Measurements from ENCODE around the gene CCDC148. TPM values are rescaled to one million over a fixed set of nuclear protein-coding genes. Genes with fewer than 3 reads are reported as not detected.

CCDC148 gene
- total RNA-seq, 2 experiments from 2014 or later: 0.16 TPM; not detected in 1

DNA sequence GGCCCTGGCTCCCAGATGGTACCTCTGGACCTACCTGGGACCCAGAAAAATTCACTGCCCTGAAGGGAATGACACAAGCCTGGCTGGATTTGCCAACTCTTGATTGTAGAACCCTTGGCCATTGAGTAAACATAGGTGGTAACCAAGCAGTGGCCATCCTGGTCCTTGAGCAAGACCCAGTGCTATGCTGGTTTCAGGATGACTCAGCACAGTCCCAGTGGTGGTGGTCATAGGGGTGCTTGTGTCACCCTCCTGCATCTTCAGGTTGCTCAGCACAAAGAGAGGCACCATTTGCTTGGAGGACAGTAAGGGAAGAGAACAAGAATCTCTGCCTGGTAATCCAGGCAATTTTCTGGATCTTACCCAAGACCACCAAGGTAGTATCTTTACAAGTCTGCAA, 302.0 kb downstream of the CCDC148 start:
- Mint-ChIP-seq H3K9me3 (ENCODE audit: insufficient read depth) (no peaks in the 10 kb centered on the region), H3K27ac (no peak overlapping the region), H3K4me3 (no peak overlapping the region), H3K27me3 (ENCODE audit: low read depth) (peaks cover 7% of the 10 kb centered on the region), H3K4me1 (ENCODE audit: low read depth) (no peaks in the 10 kb centered on the region), H3K36me3 (ENCODE audit: low read depth) (no peaks in the 10 kb centered on the region)
- ATAC-seq (no peak), DNase-seq (no peak)
- CTCF ChIA-PET: no interaction called here
- POLR2A ChIA-PET: no interaction called here

DNA sequence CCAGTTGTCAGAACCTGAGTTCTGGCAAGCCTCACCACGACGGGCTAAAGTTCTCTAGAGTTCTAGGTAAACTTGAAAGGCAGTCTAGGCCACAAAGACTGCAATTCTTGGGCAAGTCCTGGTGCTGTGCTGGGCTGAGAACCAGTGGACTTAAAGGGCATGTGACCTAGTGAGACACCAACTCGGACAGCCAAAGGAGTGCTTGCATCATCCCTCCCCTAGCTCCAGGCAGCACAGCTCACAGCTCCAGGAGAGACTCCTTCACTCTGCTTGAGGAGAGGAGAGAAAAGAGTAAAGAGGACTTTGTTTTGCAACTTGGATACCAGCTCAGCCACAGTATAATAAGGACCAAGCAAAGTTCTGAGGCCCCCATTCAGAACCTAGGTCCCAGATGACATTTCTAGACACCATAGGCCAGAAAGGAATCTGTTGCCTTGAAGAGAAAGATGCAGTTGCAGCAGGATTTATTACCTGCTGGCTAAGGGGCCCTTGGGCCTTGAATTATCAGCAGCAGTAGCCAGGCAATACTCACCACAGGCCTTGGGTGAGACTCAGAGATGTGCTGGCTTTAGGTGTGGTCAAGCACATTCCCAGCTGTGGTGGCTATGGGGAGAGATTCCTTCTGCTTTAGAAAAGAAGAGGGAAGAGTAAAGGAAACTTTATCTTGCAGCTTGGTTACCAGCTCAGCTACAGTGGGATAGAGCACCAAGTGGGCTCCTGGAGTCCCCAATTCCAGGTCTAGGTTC, 303.1 kb downstream of the CCDC148 start:
- Mint-ChIP-seq H3K27ac (no peak overlapping the region), H3K4me1 (ENCODE audit: low read depth) (no peaks in the 10 kb centered on the region), H3K4me3 (no peak overlapping the region), H3K27me3 (ENCODE audit: low read depth) (peaks cover 12% of the 10 kb centered on the region), H3K9me3 (ENCODE audit: insufficient read depth) (no peaks in the 10 kb centered on the region), H3K36me3 (ENCODE audit: low read depth) (no peaks in the 10 kb centered on the region)
- no peak for ATAC-seq
- ChIA-PET POLR2A (no interaction called here), CTCF (interaction anchor here (0.7 kb wide), 1 partner anchor 607 kb away, joined by 3 read pairs; no protein-coding TSS in a partner anchor)
- no peak for DNase-seq

DNA sequence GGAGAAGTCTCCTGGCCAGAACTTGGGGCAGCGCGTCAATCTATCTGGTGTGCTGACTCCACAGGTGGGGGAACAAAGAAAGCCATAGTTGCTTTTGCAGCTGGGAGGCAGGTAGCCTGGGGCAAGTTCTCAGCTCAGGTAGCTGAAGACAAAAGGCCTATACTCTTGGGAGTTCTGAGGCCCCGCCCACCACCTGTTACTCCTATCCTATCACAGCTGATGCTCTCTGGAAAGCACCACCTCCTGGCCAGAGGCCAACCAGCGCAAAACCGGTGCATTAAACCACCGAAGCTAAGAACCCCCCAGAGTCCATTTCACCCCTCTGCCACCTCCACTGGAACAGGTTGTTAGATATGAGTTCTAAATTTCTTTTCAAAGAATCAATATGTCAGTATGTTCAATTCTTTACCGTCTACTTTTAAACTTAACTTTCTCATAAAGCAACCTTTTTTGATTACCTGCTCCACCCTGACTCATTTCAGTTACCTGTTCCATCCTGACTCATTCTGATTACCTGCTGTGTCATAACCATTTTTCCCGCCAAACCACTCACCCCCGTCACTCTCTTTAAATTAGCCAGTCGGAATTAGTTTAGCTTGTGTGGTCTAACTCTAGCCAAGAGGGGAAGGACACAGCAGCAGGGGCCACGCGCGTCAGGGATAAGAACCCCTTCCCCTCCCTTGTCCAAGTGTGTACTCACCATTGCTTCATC, 311.5 kb downstream of the CCDC148 start:
- Mint-ChIP-seq H3K27ac (no peak overlapping the region), H3K9me3 (ENCODE audit: insufficient read depth) (no peaks in the 10 kb centered on the region), H3K36me3 (ENCODE audit: low read depth) (no peaks in the 10 kb centered on the region), H3K4me3 (no peak overlapping the region), H3K27me3 (ENCODE audit: low read depth) (peaks cover 13% of the 10 kb centered on the region), H3K4me1 (ENCODE audit: low read depth) (no peaks in the 10 kb centered on the region)
- POLR2A ChIA-PET: no interaction called here
- CTCF ChIA-PET: no interaction called here
- DNase-seq (no peak), ATAC-seq (no peak)

DNA sequence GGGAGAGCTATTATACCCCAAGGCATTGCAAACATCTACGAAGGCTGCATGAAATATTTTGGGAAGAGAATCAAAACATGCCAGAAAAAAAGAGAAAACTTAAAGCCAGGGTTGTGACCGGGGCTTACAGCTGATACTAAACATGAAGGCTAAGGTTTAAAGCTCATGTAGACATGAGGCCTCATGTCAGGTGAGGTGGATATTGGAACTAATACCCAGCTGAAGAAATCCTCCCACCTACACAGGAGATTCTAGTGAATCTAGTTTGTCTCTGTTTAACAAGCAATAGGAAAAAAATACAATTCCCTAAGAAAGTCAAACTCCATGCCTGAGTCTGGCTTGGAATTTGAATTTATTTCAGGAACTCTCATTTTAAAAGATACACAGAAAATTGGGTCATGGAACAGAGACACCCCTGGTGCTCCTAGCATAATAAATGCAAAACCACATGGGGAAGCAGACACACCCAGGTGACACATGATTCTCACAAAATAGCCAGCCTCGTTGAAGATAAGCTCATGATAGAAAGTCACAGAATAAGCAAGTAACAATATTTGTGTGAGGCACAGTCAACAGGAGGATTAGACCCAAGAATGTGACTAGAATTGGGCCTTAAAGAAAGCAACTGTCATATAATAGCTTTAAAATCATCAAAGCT, 312.7 kb downstream of the CCDC148 start:
- Mint-ChIP-seq H3K27ac (no peak overlapping the region), H3K9me3 (ENCODE audit: insufficient read depth) (no peaks in the 10 kb centered on the region), H3K27me3 (ENCODE audit: low read depth) (peaks cover 7% of the 10 kb centered on the region), H3K4me1 (ENCODE audit: low read depth) (no peaks in the 10 kb centered on the region), H3K36me3 (ENCODE audit: low read depth) (no peaks in the 10 kb centered on the region), H3K4me3 (no peak overlapping the region)
- no peak for DNase-seq
- ChIA-PET CTCF (no interaction called here), POLR2A (no interaction called here)
- no peak for ATAC-seq

DNA sequence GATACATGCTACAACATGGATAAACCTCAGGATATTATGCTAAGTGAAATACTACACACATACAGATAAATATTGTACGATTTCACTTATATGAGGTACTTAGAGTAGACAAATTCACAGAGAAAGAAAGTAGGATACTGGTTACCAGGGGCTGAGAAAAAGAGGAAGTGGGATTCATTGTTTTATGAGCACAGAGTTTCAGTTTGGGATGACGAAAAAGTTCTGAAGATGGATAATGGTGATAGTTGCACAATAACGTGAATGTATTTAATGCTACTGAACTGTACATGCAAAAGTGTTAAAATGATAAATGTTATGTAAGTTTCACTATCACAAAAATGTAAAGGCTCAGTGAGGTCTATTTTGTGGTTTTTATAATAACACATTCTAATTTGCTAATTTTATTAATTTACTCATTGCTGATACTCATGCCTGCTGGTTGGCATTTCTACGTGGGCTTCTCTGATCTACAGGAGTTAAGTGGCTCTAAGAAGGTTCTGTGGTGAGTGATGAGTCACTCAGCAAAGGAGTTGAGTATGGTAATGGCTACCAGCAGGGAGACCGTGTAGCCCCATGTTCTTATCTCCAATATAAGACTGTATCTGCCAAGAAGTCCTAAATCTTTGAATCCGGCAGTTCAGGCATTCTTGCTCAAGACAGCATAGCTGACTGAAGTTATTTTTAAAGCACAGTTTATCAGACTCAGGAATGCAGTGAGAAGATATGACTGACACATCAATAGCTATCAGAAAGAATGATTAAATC, 313.8 kb downstream of the CCDC148 start:
- POLR2A ChIA-PET: no interaction called here
- no peaks in the 10 kb centered on the region for H3K4me1 Mint-ChIP-seq (ENCODE audit: low read depth)
- CTCF ChIA-PET: no interaction called here
- H3K27me3 Mint-ChIP-seq (ENCODE audit: low read depth): peaks cover 6% of the 10 kb centered on the region
- no peak overlapping the region for H3K27ac Mint-ChIP-seq
- ATAC-seq (no peak), DNase-seq (no peak)
- no peaks in the 10 kb centered on the region for H3K9me3 Mint-ChIP-seq (ENCODE audit: insufficient read depth)
- H3K36me3 Mint-ChIP-seq (ENCODE audit: low read depth): no peaks in the 10 kb centered on the region
- H3K4me3 Mint-ChIP-seq: no peak overlapping the region

DNA sequence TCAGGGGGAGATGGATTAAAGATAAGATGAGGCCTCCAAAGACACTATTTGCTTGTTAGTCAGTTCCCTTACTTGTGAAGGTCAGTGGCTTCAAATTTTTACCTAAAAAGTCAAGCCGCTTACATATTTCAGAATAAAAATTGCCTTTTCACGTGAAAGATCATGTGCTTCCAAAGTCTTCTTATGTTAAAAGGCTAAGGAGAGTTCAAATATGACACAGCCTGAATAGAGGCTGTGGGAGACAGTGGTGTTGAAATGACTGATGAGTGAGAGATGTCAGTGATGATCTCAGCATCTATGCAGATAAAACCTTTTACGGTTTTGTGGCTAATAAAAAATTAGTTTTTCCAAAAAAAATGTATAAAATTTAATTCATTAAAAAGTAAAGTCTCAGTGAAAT, 314.4 kb downstream of the CCDC148 start:
- DNase-seq: no peak
- Mint-ChIP-seq H3K27me3 (ENCODE audit: low read depth) (peaks cover 2% of the 10 kb centered on the region), H3K27ac (no peak overlapping the region), H3K4me1 (ENCODE audit: low read depth) (no peaks in the 10 kb centered on the region), H3K36me3 (ENCODE audit: low read depth) (no peaks in the 10 kb centered on the region), H3K4me3 (no peak overlapping the region), H3K9me3 (ENCODE audit: insufficient read depth) (no peaks in the 10 kb centered on the region)
- POLR2A ChIA-PET: no interaction called here
- ATAC-seq: no peak
- CTCF ChIA-PET: no interaction called here

DNA sequence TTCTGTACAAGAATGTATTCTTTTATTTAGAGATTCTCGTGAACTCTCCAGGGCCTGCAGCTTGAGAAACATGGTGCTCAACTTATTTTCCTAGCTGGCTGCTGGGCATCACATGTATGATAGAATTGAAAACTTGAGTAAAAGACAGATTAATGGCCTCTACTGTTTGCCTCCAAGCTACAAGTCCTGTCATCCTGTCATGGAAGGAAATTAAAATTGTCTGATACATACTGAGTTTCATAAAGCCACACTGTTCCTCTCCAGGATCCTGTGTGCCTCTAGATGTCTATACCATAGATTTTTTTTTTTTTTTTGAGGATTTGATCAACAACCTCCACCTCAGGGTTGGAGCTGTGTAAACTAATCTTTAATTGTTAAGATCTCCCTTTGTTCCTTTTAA, 316.4 kb downstream of the CCDC148 start:
- H3K9me3 Mint-ChIP-seq (ENCODE audit: insufficient read depth): no peaks in the 10 kb centered on the region
- ATAC-seq (no peak), DNase-seq (no peak)
- CTCF ChIA-PET: no interaction called here
- H3K36me3 Mint-ChIP-seq (ENCODE audit: low read depth): no peaks in the 10 kb centered on the region
- no peak overlapping the region for H3K4me3 Mint-ChIP-seq
- POLR2A ChIA-PET: no interaction called here
- no peaks in the 10 kb centered on the region for H3K4me1 Mint-ChIP-seq (ENCODE audit: low read depth)
- no peak overlapping the region for H3K27ac Mint-ChIP-seq
- H3K27me3 Mint-ChIP-seq (ENCODE audit: low read depth): peaks cover 2% of the 10 kb centered on the region

DNA sequence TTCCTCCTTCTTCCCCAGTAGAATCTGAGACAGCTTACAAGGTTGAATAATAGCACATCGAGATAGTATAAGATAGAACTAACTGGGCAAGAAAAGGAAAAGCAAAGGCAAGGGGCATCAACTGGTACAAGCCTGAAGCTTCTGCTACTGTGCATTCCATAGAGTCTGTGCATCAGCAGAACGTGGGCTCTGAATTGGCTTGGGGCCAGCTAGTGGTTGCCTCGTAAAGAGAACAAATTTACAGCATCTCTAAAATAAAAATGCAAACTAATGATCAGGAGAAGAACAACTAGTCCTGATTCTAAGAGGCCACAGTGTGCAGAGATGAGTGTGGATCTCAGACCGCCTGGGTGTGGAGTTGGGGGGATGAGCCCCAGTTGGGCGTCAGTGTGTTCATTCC, 318.3 kb downstream of the CCDC148 start:
- Mint-ChIP-seq H3K36me3 (ENCODE audit: low read depth) (no peaks in the 10 kb centered on the region), H3K9me3 (ENCODE audit: insufficient read depth) (no peaks in the 10 kb centered on the region), H3K4me3 (no peak overlapping the region), H3K4me1 (ENCODE audit: low read depth) (no peaks in the 10 kb centered on the region), H3K27me3 (ENCODE audit: low read depth) (peaks cover 5% of the 10 kb centered on the region), H3K27ac (no peak overlapping the region)
- no peak for ATAC-seq
- no peak for DNase-seq
- ChIA-PET CTCF (no interaction called here), POLR2A (no interaction called here)

DNA sequence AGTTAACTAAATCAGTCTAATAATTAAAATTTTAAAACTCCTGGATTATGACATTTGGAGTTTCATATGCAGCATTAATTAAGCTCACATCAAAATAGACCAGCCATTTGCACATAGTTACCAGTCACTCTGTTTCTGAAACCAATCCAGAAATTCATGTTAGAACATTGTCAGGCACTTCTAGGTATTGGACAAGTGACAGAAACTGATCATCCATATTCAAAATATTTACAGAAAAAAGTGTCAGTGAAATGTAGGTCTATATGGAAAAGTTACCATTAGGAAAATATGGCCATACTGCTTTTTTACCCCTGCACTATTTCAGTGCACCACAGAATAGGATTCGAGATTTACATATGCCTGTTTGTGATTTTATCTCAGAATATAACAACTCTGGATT, 321.5 kb downstream of the CCDC148 start:
- no peaks in the 10 kb centered on the region for H3K36me3 Mint-ChIP-seq (ENCODE audit: low read depth)
- peaks cover 2% of the 10 kb centered on the region for H3K27me3 Mint-ChIP-seq (ENCODE audit: low read depth)
- H3K4me1 Mint-ChIP-seq (ENCODE audit: low read depth): no peaks in the 10 kb centered on the region
- H3K9me3 Mint-ChIP-seq (ENCODE audit: insufficient read depth): no peaks in the 10 kb centered on the region
- ATAC-seq (no peak), DNase-seq (no peak)
- H3K4me3 Mint-ChIP-seq: no peak overlapping the region
- ChIA-PET POLR2A (no interaction called here), CTCF (no interaction called here)
- H3K27ac Mint-ChIP-seq: no peak overlapping the region

DNA sequence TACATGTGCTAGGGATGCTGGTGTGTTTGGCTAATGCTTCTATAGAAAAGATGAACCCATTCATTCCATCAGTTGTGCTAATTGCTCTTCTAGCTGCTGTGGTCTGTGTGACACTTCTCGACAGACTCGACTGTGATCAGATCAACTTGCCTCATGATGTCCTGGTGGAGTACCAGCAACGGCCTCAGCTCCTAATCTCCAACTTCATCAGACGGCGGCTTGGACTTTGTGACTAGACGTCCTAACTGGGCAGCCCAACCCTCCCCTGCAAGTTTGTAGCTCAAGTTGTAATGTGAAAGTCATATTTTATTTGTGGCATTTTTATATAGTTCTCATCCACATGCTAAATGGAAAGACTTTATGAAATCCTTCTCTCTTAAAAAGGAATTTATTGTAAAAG, 321.9 kb downstream of the CCDC148 start:
- H3K27me3 Mint-ChIP-seq (ENCODE audit: low read depth): peaks cover 2% of the 10 kb centered on the region
- H3K27ac Mint-ChIP-seq: no peak overlapping the region
- DNase-seq: no peak
- no peaks in the 10 kb centered on the region for H3K36me3 Mint-ChIP-seq (ENCODE audit: low read depth)
- no peaks in the 10 kb centered on the region for H3K9me3 Mint-ChIP-seq (ENCODE audit: insufficient read depth)
- H3K4me1 Mint-ChIP-seq (ENCODE audit: low read depth): no peaks in the 10 kb centered on the region
- ATAC-seq: no peak
- no peak overlapping the region for H3K4me3 Mint-ChIP-seq
- ChIA-PET POLR2A (no interaction called here), CTCF (no interaction called here)

DNA sequence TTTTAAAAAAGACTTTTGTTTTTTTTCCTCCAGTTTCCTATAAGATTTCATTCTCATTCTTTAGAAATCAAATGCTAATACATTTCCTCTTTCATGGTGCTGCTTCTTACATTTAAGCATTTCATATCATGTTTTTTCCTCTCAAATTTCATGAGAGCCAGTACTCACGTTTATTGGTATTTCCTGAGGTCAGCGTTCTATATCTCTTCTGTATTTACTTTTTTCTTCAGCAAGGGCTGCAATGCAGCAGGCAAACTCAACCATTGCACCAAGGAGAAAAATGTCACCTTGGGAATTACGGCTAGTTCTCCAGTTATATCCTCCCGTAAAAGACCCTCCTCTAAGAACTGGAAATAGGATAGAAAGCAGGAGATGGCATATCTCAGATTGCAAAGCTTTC, 322.5 kb downstream of the CCDC148 start:
- Mint-ChIP-seq H3K27ac (no peak overlapping the region), H3K4me3 (no peak overlapping the region), H3K4me1 (ENCODE audit: low read depth) (no peaks in the 10 kb centered on the region), H3K9me3 (ENCODE audit: insufficient read depth) (no peaks in the 10 kb centered on the region), H3K27me3 (ENCODE audit: low read depth) (peaks cover 2% of the 10 kb centered on the region), H3K36me3 (ENCODE audit: low read depth) (no peaks in the 10 kb centered on the region)
- ChIA-PET POLR2A (no interaction called here), CTCF (no interaction called here)
- DNase-seq (no peak), ATAC-seq (no peak)

DNA sequence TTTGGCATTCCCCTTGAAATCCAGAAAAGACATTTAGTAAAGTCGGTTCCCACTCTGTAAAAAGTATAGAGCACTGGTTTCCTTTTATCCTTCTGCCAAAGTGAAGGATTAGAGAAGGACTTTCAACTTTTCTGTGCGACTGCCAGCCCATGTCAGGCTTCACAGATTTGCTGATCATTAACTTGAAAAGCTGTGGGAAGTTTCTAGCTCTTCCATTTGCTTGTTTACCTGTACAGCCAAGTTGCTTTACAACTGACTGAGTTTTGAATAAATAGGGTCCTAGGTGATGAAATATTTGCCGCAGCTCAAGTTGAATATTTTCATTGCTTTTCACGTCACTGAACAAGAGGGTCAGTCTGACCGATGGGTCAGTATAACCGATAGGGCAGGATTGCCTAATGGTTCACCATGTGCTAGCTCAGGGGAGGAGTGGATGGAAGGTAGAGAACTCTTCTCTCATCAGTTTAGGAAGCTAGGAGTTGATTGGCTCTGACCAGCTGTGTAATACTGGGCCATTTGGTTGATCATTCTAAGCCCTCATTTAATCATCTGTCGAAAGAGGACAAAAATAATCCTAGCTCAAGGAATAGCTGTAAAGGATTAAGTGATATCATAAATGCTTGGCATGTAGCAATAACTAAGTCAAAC, 324.5 kb downstream of the CCDC148 start:
- CTCF ChIA-PET: no interaction called here

More for the DNA sequence above, 324.5 kb downstream of the CCDC148 start:
- ATAC-seq (no peak), DNase-seq (no peak)
- H3K4me3 Mint-ChIP-seq: no peak overlapping the region
- H3K27me3 Mint-ChIP-seq (ENCODE audit: low read depth): peaks cover 2% of the 10 kb centered on the region
- H3K9me3 Mint-ChIP-seq (ENCODE audit: insufficient read depth): no peaks in the 10 kb centered on the region
- no peaks in the 10 kb centered on the region for H3K4me1 Mint-ChIP-seq (ENCODE audit: low read depth)
- no peak overlapping the region for H3K27ac Mint-ChIP-seq
- POLR2A ChIA-PET: no interaction called here
- no peaks in the 10 kb centered on the region for H3K36me3 Mint-ChIP-seq (ENCODE audit: low read depth)

Data from activated CD8-positive, alpha-beta T cell treated with anti-CD3 and anti-CD28 coated beads, Interleukin-2, amount 10 ng/mL, durations not matched to agents 7 days and 5 days (primary cell).